ENCODE data around the gene RPL35. TPM values are rescaled to one million over a fixed set of nuclear protein-coding genes. Genes with fewer than 3 reads are reported as not detected.

RPL35 gene
- polyA plus RNA-seq, 1 donor (not counting 4 experiments of a cell fraction or from before 2014, with no cell fraction given), result 3,325 TPM

DNA sequence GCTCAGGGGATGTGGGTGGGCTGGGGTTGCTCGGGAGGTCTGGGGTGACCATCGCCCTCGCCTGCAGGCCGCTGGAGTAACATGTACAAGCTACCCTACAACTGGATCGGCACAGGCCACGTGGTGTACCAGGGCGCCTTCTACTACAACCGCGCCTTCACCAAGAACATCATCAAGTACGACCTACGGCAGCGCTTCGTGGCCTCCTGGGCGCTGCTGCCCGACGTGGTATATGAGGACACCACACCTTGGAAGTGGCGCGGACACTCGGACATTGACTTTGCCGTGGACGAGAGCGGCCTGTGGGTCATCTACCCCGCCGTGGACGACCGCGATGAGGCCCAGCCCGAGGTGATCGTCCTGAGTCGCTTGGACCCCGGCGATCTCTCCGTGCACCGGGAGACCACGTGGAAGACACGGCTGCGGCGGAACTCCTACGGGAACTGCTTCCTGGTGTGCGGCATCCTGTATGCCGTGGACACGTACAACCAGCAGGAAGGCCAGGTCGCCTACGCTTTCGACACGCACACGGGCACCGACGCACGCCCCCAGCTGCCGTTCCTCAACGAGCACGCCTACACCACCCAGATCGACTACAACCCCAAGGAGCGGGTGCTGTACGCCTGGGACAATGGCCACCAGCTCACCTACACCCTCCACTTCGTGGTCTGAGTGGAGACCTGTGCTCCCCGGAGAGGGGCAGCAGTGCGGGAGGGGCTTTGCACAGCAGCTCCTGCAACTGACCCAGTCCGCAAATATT lies 51.8 kb downstream of the RPL35 start:
- no peak for FAIRE-seq
- H4K20me1 ChIP-seq (ENCODE audit: control insufficient read depth, extremely low read depth, insufficient read depth, low read length), result no peaks in the 10 kb centered on the region
- H3K27me3 ChIP-seq (ENCODE audit: control insufficient read depth, extremely low read depth, insufficient read depth, low read length), result no peaks in the 10 kb centered on the region
- no peaks in the 10 kb centered on the region for H3K9me1 ChIP-seq (ENCODE audit: control insufficient read depth, extremely low read depth, insufficient read depth, low read length)
- no peak overlapping the region for H3K27ac ChIP-seq (ENCODE audit: control insufficient read depth, insufficient read depth, low read length)
- no peaks in the 10 kb centered on the region for H3K9me3 ChIP-seq (ENCODE audit: control insufficient read depth, low read depth, low read length)
- no peak overlapping the region for H3K9ac ChIP-seq (ENCODE audit: control insufficient read depth, extremely low read depth, insufficient read depth, low read length)
- no peak overlapping the region for H3K4me2 ChIP-seq (ENCODE audit: control insufficient read depth, extremely low read depth, insufficient read depth, low read depth, low read length)
- no peak for DNase-seq (ENCODE audit: low read depth, low spot score)
- no peak overlapping the region for H2AFZ ChIP-seq (ENCODE audit: control insufficient read depth, low read length)
- dilution Hi-C loops (cut with MboI; ENCODE audit: extremely low pct_ligation_motif_present, low sequenced_read_pairs), result no loop called here
- TF ChIP-seq EZH2 (IDR thresholded peaks at IDR 0.05; ENCODE audit: low read length) (no peak), CTCF (optimal IDR thresholded peaks at IDR 0.05 in 1 of 3, IDR thresholded peaks at IDR 0.05 in 1 of 3, conservative IDR thresholded peaks at IDR 0.05 in 1 of 3; ENCODE audit: extremely low read depth in 1 of 3, insufficient read depth in 2 of 3, low read length in 3 of 3) (no peak)
- H3K79me2 ChIP-seq (ENCODE audit: control insufficient read depth, insufficient read depth, low read length), result no peaks in the 10 kb centered on the region
- no peak overlapping the region for H3K4me3 ChIP-seq (ENCODE audit: control insufficient read depth in 2 of 3, extremely low read depth in 1 of 3, insufficient read depth in 2 of 3, low read depth in 1 of 3, low read length in 3 of 3)
- no peaks in the 10 kb centered on the region for H3K36me3 ChIP-seq (ENCODE audit: control insufficient read depth in 2 of 2, extremely low read depth in 1 of 2, insufficient read depth in 2 of 2, low read length in 2 of 2)
- H3K4me1 ChIP-seq (ENCODE audit: control insufficient read depth, extremely low read depth, insufficient read depth, low read length), result peaks cover 58% of the 10 kb centered on the region

- FAIRE-seq (no peak), DNase-seq (ENCODE audit: low read depth, low spot score) (no peak)
- no peak overlapping the region for H3K4me2 ChIP-seq (ENCODE audit: control insufficient read depth, extremely low read depth, insufficient read depth, low read depth, low read length)
- dilution Hi-C loops (cut with MboI; ENCODE audit: extremely low pct_ligation_motif_present, low sequenced_read_pairs), result no loop called here
- H3K27ac ChIP-seq (ENCODE audit: control insufficient read depth, insufficient read depth, low read length), result no peak overlapping the region
- TF ChIP-seq EZH2 (IDR thresholded peaks at IDR 0.05; ENCODE audit: low read length) (no peak), CTCF (optimal IDR thresholded peaks at IDR 0.05 in 1 of 3, IDR thresholded peaks at IDR 0.05 in 1 of 3, conservative IDR thresholded peaks at IDR 0.05 in 1 of 3; ENCODE audit: extremely low read depth in 1 of 3, insufficient read depth in 2 of 3, low read length in 3 of 3) (no peak)
- peaks cover 55% of the 10 kb centered on the region for H3K4me1 ChIP-seq (ENCODE audit: control insufficient read depth, extremely low read depth, insufficient read depth, low read length)
- H3K9me3 ChIP-seq (ENCODE audit: control insufficient read depth, low read depth, low read length), result no peaks in the 10 kb centered on the region
- no peaks in the 10 kb centered on the region for H3K79me2 ChIP-seq (ENCODE audit: control insufficient read depth, insufficient read depth, low read length)
- H3K9ac ChIP-seq (ENCODE audit: control insufficient read depth, extremely low read depth, insufficient read depth, low read length), result no peak overlapping the region
- no peaks in the 10 kb centered on the region for H3K27me3 ChIP-seq (ENCODE audit: control insufficient read depth, extremely low read depth, insufficient read depth, low read length)
- no peak overlapping the region for H2AFZ ChIP-seq (ENCODE audit: control insufficient read depth, low read length)
- H3K36me3 ChIP-seq (ENCODE audit: control insufficient read depth in 2 of 2, extremely low read depth in 1 of 2, insufficient read depth in 2 of 2, low read length in 2 of 2), result no peaks in the 10 kb centered on the region
- H3K4me3 ChIP-seq (ENCODE audit: control insufficient read depth in 2 of 3, extremely low read depth in 1 of 3, insufficient read depth in 2 of 3, low read depth in 1 of 3, low read length in 3 of 3), result no peak overlapping the region
- no peaks in the 10 kb centered on the region for H4K20me1 ChIP-seq (ENCODE audit: control insufficient read depth, extremely low read depth, insufficient read depth, low read length)
- no peaks in the 10 kb centered on the region for H3K9me1 ChIP-seq (ENCODE audit: control insufficient read depth, extremely low read depth, insufficient read depth, low read length)
These were observed 52.5 kb downstream of the RPL35 start for GRCh38 chr9:124809211-124809610.
